Stimulated activated CD8-positive, alpha-beta memory T cell treated with anti-CD3 and anti-CD28 coated beads, Interleukin-7, amount 100 ng/mL, for 48 hours (primary cell): ENCODE data around the gene THOC1.
"Not testable (repeated sequence)": the region's sequence is repeated elsewhere in the genome, so short reads cannot be mapped to it uniquely, and the experiment has no call there.

ENCODE experiments used
- DNase-seq, 2 donors: peaks; one replicate each; pipeline ENCODE4 v3.0.0-alpha.2; 2020; ENCODE audit warnings: low read depth in 1 of 2; ENCODE audit errors: extremely low read depth in 1 of 2

Gene THOC1

DNA sequence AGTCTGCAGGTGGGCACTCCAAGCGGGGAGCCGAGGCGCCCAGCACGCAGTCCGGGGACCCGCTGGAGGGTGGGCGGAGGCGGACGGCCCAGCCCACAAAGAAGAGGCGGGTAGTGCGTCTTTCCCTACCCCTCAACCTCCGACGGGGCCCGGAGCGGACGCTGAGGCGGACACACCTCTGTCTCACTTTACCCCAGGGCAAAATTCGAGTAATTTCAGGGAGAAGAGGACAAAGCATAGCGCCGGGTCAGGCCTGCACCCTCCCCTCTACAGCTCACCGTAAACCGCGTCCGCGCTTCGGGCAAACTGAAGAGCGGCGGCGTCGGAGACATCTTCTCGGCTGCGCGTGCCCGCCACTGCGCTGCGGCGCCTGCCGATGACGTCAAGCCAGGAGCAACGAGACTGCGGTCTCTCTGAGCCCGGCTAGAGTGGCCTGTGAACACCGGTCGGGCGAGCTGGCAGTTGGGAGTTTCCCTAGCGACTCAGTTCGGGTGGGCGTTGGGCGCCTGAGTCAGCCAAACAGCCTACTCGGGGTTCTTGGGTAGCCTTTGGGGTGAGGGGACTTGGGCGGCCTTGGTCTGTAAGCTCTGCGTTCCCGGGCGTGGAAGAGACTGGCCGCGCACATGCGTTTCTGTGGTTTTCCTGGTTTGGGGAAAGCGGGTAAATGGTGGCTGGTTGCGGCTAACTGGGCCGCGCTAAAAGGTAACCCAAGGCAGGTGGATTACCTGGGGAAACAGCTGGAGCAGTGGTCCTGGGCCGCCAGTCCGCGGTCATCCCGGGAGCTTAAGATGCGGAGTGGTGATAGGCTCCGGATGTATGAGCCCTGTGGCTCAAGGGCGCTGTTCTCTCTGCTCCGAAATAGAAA, at the start of gene THOC1:
Gene THOC1 (minus strand): TSS at position 360 of the 865 bp plus-strand sequence. CDS start 28 bp downstream, at position 332.
- peak; percentile 88 to 96 for DNase-seq

GRCh38 chr18:317618-318017, 49.8 kb upstream of the THOC1 start:
- DNase-seq, result no peak

DNA sequence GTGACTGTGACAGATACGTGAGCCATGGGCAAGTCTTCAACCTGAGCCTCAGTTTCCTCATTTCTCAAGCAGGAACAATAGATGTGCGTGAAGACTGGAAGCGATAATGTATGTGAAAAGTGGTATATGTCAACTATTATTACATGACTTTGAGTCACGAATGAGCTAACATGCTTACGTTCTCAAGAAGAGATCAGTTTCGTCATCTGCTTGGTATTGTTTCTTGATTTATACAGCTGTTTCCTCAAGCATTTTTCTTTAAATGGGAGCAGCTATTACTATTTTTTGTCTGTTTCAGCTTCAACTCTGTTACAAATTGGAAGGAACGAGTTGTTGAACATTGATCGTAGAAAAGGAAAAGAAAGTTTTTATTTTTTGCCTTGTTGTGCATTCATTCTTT, 48.5 kb upstream of the THOC1 start:
- no peak for DNase-seq

DNA sequence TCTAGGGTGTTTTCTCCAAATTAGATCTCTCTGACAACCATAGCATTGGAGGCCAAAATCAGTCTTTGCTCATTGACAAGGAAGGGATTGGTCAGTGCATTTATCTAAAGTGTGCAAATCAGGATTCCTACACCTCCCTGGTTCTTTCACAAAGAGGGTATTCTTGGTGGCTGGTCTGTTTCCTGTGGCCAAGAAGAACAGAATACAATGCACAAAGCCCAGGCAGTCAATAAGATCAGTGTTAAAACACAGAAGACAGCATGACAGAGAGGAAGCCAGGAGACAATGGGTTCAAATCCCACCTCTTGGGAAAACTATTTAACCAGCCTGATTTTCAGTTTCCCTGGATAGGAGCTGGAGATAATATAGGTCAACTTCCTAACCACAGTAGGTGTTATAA, 46.1 kb upstream of the THOC1 start:
- no peak for DNase-seq

DNA sequence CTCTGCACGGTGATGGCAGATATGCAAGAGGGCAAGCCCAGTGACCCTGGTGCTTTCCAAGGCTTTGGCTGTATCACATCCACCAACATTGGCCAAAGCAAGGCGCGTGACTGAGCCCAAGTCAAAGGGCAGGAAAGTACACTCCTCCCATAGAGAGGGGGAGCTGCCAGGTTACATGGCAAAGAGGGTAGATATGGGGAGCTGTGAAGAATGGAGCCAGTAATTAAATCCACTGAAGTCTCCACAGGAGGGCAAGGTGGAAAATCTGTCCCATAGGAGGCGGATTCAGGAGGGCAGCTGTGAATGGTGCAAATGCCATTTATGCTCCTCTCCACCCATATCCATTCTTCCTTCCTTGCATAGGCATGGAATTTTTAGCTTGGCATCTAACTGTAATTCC, 44.6 kb upstream of the THOC1 start:
- no peak for DNase-seq

DNA sequence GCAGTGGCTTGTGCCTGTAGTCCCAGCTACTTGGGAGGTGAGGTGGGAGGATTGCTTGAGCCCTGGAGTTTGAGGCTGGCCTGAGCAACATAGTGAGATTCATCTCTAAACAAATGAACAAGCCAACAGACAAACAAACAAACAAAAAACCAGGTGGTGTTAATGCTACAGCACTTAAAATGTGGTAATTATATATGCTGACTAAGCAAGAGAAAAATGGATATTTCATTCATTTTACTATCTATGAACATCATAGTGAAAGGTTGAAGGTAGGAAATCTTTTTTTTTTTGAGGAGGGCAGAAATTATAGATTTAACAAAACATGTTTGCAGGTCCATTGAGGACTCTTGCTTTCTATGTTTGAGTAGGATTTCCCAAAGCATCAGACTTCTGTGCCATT, 42.2 kb upstream of the THOC1 start:
- no peak for DNase-seq

DNA sequence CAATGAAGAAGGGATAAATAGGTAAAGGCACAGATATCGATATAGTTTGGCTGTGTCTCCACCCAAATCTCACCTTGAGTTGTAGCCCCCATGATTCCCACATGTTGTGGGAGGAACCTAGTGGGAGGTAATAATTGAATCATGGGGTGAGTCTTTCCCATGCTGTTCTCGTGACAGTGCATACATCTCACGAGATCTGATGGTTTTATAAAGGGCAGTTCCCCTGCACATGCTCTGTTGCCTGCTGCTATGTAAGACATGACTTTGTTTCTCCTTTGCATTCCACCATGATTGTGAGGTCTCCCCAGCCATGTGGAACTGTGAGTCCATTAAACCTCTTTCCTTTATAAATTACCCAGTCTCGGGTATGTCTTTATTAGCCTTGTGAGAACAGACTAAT, 40.2 kb upstream of the THOC1 start:
- not testable (repeated sequence) for DNase-seq

- no peak for DNase-seq
Measured at GRCh38 chr18:306608-307255, 38.9 kb upstream of the THOC1 start.

GRCh38 chr18:305003-305501, 37.2 kb upstream of the THOC1 start:
- DNase-seq, result no peak

GRCh38 chr18:303607-304006, 35.8 kb upstream of the THOC1 start:
- DNase-seq, result no peak

DNA sequence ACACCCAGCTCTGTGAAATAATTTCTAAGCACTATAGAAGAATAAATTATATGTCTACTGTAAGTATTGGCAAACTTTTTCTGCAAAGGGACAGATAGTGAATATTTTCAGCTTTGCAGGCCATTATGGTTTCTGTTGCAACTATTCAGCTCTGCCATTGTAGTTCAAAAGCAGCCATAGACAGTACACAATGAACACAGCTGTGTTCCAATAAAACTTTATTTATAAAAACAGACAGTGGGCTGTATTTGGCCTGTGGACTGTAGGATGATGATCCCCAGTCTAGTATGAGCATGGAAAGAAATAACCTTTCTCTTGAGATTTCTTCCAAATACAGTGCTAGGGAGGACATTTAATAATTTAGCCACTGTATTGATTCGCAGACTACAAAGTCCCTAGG, 35.2 kb upstream of the THOC1 start:
- no peak for DNase-seq

GRCh38 chr18:302097-302496, 34.2 kb upstream of the THOC1 start:
- no peak for DNase-seq

GRCh38 chr18:297936-298335, 30.1 kb upstream of the THOC1 start:
- DNase-seq, result no peak

DNA sequence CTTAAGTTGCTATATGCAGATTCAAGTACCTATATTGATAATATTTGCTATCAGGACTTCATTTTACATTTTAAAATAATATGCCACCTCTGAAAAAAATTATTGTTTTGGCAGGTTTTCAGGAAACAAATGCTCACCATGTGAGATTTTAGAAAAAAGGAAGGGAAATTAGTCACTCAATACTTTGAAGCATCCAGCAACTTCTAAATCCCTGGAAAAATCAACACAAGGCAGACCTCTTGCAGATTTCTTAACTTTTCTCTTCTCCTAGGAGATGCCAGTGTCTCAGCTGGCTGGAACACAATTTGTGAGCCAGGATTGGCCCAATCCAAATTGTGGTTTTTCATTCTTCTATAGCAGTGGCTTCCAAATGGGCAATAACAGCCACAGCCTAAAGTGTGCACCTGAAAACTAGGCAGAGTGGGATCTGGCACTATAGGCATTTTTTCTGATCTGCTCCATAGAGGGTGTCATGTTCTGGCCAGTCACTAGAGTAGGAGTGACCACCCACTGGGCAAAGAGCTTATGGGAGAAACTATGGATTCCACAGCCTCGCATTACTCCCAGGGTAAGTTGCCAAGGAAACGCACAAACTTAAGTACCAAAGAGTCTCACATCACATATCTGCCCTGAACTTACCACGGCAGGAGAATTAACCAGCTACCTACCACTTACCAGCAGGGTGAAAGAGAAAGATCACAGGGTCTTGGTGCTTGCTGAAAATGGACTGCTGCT, 28.1 kb upstream of the THOC1 start:
- DNase-seq, result no peak

GRCh38 chr18:294566-294965, 26.7 kb upstream of the THOC1 start:
- no peak for DNase-seq

DNA sequence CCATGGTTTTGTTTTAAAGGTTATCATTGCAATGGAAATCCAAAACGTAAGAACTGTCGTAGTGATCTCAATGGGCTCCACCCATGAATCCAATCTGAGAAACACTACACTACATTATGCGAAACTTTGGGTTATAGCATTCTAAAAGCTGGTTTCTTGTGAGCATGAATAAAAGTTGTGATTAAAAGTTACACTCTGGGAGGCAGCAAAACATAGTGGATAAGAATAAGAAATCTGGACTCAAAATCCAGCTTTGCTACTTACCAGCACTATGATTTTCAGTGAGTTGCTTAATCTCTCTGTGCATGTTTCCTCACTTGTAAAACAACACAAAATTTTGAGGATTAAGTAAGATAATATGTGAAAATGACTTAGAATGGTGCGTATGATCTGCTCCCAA, 25.7 kb upstream of the THOC1 start:
- no peak for DNase-seq

DNA sequence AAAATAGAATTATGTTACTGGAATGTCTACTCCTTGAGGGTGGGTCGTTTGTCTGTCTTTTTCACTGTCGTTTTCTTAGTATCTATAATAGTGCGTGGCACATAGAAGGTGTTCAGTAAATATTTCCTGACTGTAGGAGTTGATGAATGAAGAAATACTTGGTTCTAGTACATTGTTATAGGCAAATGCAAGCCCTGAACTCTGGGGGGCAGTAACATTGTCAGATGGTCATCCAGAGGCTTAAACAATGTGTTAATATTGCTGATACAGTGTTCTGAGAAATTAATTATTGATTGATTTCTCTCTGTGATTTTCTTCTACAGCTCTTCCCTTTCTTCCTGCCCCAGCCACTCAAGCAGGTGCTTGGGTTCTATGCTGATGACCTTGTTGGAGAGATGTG, 24.4 kb upstream of the THOC1 start:
- DNase-seq, result no peak

GRCh38 chr18:289970-290369, 22.1 kb upstream of the THOC1 start:
- not testable (repeated sequence) for DNase-seq

DNA sequence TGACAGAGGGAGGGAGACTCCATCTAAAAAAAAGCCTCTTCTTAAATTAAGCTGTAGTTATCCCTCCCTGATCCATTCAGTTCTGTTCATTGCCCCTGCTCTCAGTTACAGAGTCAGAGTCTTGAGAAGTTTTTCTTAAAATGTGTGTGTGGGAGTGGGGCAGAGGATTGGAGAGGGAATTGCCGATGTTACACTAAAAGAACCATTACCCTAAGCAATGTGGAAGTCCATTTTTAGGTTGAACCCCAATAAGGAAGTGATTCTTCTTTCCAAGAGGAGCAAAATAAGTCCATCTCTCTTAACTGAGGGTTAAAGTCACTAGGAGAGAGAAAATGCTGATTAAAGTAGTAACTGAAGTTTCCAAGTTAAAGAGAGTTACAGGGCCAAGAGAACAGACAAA, 21.2 kb upstream of the THOC1 start:
- no peak for DNase-seq

- no peak for DNase-seq
Measured at GRCh38 chr18:286515-287310, 18.9 kb upstream of the THOC1 start.

DNA sequence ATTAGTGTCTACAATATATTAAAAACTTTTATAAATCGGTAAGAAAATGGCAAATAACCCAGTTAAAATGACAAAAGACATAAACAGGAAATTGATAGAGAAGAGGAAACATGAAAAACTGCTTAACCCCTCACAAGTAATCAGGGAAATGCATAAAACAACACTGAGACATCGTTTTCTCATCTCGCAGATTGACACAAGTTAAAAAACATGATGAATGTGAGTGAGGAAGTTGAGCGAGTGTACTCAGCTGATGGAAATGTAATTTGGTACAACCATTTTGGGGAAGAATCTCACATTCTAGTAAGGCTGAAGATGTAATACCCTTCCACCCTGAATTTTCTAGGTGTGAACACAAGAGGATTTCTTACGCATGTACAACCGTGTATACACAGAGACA, 18.0 kb upstream of the THOC1 start:
- DNase-seq, result no peak
